Measurements from ENCODE around the gene SLC49A3.

The SLC49A3 gene

GRCh38 chr4:632926-633325 is 56.0 kb downstream of the SLC49A3 start:
- Histone ChIP-seq H3K9me3 (ENCODE audit: insufficient read depth, low read depth, low read length) (no peaks in the 10 kb centered on the region), H3K4me3 (ENCODE audit: low read length) (no peak overlapping the region)

GRCh38 chr4:632196-632790 is 56.7 kb downstream of the SLC49A3 start:
- no peaks in the 10 kb centered on the region for H3K4me1 ChIP-seq (ENCODE audit: insufficient read depth, low read length)
- H3K9me3 ChIP-seq (ENCODE audit: insufficient read depth, low read depth, low read length), result no peaks in the 10 kb centered on the region
- WGBS, result 90% methylated on average over 16 of the region's 16 CpGs
- no peaks in the 10 kb centered on the region for H3K36me3 ChIP-seq (ENCODE audit: insufficient read depth, low read length)
- H3K9ac ChIP-seq (ENCODE audit: low read depth, low read length), result no peak overlapping the region
- H3K4me3 ChIP-seq (ENCODE audit: low read length), result no peak overlapping the region
- H3K27ac ChIP-seq (ENCODE audit: low read depth, low read length), result no peak overlapping the region
- no peaks in the 10 kb centered on the region for H3K27me3 ChIP-seq (ENCODE audit: insufficient read depth, low read length)

More at GRCh38 chr4:632926-633325, 56.0 kb downstream of the SLC49A3 start:
- Histone ChIP-seq H3K4me1 (ENCODE audit: insufficient read depth, low read length) (no peaks in the 10 kb centered on the region), H3K9ac (ENCODE audit: low read depth, low read length) (no peak overlapping the region), H3K27me3 (ENCODE audit: insufficient read depth, low read length) (no peaks in the 10 kb centered on the region), H3K27ac (ENCODE audit: low read depth, low read length) (no peak overlapping the region), H3K36me3 (ENCODE audit: insufficient read depth, low read length) (no peaks in the 10 kb centered on the region)
- WGBS, result 84% methylated on average over 6 of the region's 6 CpGs

Data from HUES64 (cell line).